Subcutaneous adipose tissue (tissue), 4 donors: ENCODE results near the gene AVPI1. TPM values are rescaled to one million over a fixed set of nuclear protein-coding genes. Genes with fewer than 3 reads are reported as not detected.

Experiments used
- total RNA-seq, 4 donors: library from RNA; depleted of rRNA; stranded (reverse); fragments of >200 nt; gene quantifications; one replicate each; pipeline ENCODE4 v1.1.0, GENCODE V29; 2016
- TF ChIP-seq, protein P1 (sequence below): fragments of 450-650 bp; IDR thresholded peaks from one replicate; pipeline ENCODE4 v1.5.1; 2016; ENCODE audit warnings: low read depth, mild to moderate bottlenecking, control low read depth, antibody characterized with exemption, moderate library complexity

Gene AVPI1
- total RNA-seq, 4 donors from 2014 or later, result 29.5 to 107 (median 61.6) TPM

DNA sequence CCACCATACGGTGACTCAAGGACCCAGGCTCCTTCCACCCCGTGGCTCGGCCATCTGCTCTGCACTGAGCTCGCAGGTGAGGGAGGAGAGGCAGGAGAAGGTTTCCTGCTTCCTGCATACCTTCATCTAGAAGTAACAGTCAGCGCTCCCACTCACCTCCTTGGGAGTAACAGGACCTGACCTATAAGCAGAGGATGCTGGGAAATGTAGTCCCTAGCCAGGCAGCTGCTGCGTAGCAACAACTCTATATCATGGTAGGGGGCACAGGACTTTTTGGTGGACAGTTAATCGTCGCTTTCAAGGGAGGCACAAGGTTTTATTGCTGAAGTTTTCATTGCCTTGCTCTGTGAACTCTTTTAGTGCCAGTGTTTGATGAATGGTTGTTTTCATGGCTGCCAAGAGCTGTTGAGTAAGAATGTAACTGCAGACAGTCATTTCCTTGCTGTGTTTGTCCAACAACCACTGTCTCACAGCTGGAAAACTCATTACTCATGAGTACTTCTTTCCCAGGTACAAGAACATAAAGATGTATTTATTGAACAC is 39.7 kb upstream of the AVPI1 start:
- TF ChIP-seq, protein P1, sequence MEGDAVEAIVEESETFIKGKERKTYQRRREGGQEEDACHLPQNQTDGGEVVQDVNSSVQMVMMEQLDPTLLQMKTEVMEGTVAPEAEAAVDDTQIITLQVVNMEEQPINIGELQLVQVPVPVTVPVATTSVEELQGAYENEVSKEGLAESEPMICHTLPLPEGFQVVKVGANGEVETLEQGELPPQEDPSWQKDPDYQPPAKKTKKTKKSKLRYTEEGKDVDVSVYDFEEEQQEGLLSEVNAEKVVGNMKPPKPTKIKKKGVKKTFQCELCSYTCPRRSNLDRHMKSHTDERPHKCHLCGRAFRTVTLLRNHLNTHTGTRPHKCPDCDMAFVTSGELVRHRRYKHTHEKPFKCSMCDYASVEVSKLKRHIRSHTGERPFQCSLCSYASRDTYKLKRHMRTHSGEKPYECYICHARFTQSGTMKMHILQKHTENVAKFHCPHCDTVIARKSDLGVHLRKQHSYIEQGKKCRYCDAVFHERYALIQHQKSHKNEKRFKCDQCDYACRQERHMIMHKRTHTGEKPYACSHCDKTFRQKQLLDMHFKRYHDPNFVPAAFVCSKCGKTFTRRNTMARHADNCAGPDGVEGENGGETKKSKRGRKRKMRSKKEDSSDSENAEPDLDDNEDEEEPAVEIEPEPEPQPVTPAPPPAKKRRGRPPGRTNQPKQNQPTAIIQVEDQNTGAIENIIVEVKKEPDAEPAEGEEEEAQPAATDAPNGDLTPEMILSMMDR, result no peak

DNA sequence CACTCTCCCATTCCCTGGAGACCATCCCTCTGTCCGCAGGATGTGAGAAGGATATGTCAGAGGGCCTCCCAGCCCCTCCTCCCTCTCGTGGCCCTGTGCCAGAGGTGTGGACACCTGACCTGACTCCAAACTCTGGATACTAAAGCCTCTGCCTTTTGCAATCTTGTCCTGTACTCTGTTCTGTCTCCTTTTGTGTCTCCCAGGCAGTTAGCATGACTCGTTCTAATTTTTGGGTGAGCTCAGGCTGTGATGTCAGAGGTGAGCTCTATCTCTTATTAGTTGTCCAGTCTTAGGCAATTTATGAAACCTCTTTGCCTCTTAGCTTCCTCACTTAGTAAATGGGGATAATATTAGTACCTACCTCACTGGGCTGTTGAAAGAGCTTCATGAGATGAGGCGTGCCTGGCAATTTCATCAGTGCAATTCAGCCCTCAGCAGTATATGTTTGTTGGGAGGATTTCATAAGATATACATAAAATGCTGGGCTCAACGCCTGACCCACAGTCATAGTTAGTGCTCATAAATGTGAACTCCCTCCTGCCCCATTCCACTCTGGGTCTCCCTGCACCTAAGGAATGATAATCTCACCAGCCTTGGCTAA is 37.4 kb upstream of the AVPI1 start:
- TF ChIP-seq, protein P1, result no peak

DNA sequence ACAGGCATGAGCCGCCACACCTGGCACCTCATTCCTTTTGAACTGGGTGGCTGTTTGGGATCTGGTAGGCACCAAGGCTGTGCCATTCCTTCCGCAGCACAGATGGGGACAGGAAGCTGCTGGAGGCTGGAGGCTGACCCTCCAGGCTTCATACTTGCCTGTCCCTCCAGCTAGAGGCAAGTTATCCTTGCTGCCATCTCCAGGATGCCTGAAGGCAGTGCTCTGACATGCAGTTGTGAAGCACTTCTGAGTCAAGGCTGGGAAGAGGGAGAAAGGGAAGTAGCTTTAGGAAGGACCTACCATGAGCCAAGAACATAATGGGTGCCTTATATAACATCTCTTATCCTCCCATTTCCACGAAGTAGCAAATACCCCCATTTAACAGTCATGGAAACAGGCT is 36.0 kb upstream of the AVPI1 start:
- TF ChIP-seq, protein P1, result no peak

DNA sequence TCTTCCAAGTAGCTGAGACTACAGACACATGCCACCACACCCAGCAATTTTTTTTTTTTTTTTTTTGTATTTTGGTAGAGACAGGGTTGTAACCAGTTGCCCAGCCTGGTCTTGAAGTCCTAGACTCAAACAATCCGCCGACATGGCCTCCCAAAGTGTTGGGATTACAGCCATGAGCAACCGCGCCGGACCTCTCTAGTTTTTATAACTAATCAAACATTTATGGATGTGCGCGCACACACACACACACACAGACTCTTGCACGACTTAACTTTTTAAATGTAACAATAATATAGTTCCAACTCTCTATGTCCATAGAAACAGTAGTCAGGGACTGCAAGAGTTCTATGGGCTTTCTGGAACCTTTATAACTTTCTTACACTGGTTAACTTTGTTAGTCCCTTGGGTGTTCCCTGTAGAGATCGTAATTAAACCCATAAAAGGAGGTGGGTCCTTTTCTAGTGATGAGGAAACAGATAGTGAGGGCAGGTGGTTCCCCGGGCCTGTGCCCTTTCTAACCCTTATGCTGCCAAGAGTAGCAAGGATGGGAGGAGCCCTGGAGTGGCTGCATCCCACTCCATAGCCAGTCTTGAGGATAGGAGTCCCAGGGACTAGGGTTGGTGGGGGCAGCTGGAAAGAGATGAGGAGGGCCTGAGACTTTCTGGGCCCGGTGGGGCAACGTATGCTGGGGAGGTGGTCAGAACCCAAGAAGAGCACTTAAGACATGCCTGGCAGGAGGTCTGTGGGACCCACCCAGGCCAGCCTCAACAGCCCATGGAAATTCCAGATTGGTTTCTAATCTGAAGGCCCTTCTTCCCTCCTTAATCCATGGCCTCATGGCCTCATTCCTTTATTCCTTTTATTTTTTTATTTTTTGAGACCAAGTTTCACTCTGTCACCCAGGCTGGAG is 35.1 kb upstream of the AVPI1 start:
- TF ChIP-seq, protein P1, result no peak

DNA sequence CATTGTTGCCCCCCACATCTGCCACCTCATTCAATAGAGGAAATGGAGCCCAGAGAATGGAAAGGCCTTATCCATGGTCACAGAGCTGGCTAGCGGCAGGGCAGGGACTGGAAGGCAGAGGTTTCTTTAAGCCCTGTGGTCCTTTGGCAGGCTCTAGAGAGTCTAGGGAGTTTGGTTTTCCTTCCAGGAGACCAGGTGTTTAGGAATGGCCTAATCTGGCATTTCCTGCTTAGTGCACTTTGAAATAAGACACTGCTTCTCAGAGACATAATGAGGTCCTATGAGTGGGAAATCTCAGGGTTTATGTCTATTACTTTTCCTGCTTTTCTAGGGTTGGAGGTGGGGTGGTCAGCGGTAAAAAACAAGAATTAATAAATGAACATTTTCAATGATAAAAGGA is 32.6 kb upstream of the AVPI1 start:
- TF ChIP-seq, protein P1, result no peak

DNA sequence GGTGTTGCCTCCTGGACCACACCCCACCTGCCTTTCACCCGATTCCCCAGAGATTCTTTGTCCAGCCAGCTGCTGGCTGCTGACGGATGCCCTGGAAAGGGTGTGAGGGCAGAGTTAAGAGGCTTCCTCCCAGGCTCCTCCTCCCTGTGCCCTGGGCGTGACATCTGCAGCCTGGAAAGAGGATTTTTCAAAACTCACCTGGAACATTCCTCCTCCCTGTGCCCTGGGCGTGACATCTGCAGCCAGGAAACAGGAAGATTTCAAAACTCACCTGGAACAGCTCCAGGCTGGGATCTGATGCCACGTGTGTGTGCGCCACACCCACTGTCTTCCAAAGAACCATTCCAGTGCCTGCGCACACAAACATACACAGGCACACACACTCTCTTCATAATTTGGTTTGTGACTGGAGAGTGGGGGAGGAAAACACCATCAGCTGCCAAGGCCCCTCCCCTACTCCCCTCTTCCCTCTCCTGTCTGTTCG is 31.7 kb upstream of the AVPI1 start:
- TF ChIP-seq, protein P1, result no peak

DNA sequence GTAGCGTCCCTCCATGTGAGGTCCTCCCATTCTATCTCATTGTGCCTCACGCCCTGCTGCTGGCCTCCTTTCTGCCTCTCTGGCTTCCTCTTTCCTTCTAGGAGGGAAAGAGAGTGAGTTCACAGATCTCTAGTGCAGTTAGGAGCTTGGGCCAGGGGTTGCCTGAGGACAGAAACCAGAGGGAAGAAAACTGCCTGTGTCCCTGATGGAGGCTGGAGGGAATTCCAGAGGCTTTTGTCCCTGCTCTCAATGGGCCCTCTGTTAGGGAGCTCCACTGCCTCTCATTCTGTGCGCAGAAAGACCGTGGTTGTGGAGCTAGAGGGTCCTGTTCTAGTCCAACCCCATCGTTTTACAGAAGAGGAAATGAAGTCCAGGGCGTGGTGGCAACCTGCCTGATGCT is 31.1 kb upstream of the AVPI1 start:
- TF ChIP-seq, protein P1, result no peak
